NCI-H1092 treated with DMSO at 0.1 percent for 48 hours (cell line): ENCODE data around the gene DLX6.

Experiments
- DNase-seq: peaks from one replicate; lab custom pipeline; 2025; lab: John Stamatoyannopoulos, UW

Gene DLX6

DNA sequence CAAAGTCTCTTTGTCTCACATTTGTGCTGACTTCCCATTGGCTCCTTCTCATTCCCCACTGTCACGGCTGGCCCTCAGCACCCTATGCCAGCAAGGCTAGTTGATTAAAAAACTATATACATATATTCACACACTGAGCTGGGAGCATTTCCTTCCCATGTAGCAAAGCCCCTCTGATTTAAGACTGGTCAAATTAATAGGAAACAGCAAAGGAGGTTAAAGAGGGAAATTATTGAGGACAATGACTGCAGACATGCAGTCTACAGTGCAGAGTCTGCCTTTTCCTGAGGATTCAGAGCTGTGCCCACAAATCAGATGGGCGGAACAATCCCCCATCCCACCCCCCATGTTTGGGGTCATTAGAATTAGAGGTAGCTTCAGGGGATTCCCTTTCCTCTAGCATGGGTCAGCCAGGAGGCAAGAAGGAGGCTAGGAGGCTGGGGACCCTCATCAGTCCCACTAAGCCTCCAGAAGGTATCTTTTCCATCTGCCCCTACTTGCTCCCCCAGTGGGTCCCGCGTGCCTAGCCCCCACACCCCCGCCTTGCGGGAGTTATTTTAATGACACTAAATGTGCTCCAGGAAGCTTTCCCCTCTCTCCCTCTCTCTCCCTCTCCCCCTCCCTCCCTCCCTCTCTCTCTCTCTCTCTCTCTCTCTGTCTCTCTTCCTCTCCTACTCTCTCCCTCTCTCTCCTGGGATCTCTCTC lies 9.8 kb upstream of the DLX6 start:
- no peak for DNase-seq

- DNase-seq: no peak
Observed at GRCh38 chr7:96996111-96996957, 9.0 kb upstream of the DLX6 start.

DNA sequence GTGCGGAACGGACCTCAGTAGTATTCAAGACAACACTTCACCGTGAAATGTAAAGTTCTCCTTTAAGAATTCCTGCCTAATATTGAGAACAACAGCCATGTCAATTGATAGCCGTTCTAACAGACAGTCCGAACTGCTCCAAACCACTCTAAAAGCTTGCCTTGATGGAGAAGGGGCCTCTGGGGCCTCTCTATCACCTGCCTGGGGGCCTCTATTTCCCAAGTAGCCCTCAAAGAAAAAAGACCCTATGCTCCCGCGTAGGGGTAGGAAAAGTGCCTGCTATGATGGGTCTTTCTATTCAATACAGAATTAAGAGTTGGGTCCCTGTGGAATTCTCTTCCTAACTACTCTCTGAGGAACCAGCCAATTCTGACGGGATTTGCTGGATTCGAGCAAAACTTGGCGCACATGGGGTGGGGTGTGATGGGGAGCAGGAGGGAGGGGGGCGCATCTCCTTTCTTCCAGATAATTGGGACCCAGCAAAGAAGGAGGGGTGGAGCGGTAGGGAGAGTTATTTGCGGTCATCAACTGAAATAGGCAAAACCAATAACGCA lies 8.3 kb upstream of the DLX6 start:
- DNase-seq: no peak

DNA sequence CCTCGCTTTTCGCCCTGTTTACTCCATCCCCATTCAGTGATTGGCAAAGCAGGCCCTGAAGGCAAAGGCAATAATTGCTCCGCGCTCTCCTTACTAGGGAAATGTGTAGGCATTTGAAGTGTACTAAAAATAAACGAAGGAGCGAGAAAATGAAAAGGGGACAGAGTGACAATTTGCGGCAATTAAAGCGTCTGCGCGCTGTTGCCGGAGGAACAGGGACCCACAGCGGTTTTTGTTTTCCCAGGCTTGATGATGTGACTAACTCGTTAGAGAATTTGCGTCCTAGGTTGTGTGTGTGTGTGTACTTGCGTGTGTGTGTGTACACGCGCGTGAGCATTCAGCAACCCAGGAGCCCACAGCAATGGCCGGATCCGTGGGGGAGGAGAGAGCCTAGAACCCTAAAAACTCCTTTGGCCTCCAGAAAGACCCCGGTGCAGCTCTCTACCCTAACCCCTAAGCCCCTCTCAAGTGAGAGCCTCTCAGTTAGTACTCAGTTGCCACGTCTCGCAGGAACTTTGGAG lies 7.8 kb upstream of the DLX6 start:
- DNase-seq: no peak

GRCh38 chr7:96998333-96998732 lies 7.0 kb upstream of the DLX6 start:
- DNase-seq: no peak

GRCh38 chr7:96998744-96999143 lies 6.6 kb upstream of the DLX6 start:
- DNase-seq: no peak

DNA sequence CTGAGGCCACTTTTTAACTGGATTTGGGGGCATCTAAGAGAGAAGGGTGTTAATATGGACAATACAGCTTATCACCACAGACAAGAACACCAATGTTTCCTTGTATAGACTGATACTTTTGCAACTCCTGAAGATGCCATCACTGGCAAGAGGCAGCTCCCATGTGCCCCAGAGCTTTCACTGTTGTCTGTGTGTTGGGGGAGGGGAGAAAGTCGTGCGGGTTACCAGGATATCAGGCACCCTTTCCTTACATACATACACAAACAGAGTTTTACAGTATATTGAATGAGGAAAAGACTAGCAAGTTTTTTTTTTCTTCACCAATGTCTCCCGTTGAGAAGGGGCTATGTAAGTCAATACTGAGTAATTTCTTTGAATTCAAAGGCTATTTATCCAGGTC lies 4.1 kb upstream of the DLX6 start:
- DNase-seq: no peak

- no peak for DNase-seq
Observed at GRCh38 chr7:97001656-97002554, 3.4 kb upstream of the DLX6 start.

DNA sequence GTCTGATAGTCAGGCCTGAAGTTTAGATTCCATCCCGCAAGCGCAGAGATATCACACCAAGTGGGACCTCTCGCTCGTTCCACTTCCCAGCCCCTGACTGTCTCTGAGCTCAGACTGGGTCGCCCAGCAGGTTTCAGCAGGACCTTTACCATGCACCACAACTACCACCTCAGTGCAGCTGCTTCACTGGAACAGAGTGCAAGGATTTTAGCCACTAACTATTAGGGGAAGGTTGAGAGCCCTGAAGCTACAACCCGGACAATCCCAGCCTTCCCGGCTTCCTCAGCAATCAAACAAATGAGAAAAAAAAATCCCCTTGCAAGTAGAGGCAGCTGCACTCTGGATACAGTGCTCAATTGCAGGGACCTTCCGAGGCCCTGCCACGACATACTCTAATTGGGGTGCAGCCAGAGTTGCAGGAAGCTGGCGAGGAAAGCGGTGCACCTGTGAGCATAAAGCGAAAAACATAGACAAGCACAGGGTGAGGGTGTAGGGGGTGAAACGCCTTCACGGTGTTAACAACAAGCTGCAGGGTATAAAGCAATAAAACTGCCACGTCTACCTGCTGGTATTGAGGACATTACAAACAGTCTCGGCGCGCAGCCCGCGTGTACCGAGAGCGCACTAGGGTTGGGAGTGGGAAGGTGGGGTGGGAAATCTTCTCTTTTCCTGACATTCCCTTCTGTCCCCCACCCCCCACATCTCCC lies 2.6 kb upstream of the DLX6 start:
- no peak for DNase-seq

GRCh38 chr7:97003262-97004246 lies 1.8 kb upstream of the DLX6 start:
- DNase-seq: peak; percentile 85

DNA sequence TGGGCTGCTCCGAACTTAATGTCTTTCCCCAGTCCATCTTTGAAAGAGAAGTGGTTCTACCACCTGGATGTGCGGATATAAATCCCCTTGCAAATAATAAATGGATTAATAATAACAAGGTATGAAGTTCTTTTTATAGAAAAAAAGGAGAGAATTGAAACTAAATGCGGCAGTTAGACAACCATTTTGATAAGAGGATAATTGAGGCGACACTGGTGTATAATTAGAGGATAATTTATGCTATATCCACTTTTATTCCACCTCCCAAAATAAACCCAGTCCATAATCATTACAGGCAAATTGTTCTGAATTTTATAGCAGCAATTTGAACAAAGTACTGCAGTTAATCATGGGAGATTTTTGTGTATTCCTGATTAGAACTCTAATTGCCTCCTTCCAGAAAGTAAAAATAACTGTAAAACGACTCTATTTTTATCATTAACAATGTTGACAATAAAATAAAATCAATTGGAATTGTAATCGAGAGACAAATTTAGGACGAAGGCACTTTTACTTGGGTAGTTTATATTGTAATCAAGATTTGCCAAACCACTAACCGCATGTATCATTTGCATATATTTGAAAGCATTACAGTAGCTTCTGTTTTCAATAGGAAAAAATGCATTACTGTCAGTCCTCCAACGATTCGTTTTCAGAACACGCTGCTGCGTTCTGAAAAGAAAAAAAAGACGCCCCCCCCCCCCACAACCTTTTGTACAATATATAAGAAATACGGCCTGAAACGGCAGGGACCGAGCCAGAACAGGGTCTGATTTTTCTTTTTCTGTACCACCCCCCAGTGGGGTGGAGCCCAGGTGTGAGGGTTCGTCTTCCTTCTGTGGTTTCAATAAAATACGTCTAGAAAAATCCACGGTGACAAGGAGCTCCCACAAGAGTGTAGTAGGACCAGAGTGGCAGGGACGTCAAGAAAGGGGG lies 838 bp upstream of the DLX6 start:
- peak; percentile 85 for DNase-seq

- DNase-seq: peak; percentile 80
Observed at GRCh38 chr7:97006055-97006815, 882 bp downstream of the DLX6 start.

DNA sequence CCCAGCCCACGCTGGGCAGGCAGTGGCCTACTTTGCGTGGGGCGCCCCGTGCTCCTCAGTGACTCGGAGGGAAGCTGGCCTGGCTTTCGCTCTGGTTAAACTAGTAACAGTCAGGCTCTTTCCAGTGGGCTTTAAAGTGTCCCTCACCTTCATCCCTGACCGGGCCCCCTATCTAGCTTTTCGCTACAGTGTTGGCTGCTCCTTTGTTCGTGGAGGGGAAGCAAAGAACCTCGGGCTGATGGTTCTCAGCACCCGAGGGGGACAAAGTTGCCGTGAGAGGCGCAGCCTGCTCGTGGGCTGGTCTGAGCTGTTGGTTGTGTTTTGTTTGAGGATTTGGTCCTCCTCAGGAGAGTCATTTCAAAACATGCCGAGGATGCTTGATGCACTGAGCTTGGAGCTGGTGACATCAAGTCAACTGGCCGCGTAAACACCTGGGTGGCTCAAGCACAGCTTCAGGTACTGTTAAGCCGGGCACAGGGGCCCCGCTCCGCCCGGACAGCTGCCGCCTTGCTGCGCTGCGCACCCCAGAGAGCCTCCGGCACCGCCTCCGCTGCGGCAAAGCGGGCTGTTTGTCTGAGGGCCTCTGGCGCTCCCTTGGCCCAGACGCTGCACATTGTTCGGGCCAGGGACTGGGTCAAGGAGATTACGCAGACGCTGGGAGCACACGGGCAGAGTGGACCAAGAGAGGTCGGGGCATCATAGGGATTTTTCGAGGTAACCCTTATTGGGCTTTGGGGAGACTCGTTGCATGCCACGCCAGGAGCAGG lies 1.6 kb downstream of the DLX6 start:
- no peak for DNase-seq

DNA sequence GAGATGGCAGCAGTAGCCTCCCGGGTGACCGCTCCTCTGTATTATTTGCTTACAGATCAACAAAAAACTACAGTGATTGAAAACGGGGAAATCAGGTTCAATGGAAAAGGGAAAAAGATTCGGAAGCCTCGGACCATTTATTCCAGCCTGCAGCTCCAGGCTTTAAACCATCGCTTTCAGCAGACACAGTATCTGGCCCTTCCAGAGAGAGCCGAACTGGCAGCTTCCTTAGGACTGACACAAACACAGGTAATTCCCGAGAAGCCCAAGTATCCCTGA lies 2.2 kb downstream of the DLX6 start:
- DNase-seq: no peak

- DNase-seq: no peak
Observed at GRCh38 chr7:97008275-97008917, 3.0 kb downstream of the DLX6 start.

DNA sequence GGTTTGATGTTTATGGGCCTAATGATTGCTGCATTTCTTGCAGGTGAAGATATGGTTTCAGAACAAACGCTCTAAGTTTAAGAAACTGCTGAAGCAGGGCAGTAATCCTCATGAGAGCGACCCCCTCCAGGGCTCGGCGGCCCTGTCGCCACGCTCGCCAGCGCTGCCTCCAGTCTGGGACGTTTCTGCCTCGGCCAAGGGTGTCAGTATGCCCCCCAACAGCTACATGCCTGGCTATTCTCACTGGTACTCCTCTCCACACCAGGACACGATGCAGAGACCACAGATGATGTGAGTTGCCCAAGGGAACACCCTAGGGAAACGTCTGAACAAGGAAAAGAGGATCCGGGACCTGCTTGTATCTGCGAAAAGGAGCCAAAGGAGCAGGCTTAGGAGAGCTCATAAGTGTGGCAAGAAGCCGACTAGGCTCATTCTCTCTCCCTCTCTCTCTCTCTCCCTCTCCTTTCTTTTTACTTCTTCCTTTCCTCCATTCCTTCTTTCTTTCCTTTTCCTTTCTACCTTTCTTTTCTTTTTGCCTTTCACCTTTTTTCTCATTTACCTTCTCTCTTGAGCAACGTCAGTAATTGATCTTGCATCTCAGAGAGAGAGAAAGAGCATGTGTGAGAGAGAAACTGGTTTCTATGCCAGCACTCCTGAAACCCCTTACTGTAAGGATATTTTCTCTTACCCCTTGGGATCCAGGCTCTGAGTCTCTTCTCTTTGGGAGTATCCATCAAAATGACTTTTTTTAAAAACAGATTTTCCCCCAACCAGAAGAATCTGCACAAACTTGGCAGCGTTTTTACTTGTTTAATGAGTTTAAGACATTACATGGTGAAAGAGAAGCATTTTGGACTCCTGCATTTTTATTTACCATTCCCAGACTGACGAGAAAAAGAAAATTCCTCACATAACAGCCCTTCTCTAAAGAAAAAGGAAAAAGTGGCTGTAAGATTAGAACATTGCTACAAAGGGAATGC lies 4.7 kb downstream of the DLX6 start:
- DNase-seq: no peak
